GM12891 (cell line): Measurements from ENCODE around the gene PCNT.

ENCODE experiments used
- DNase-seq: peaks from one replicate; pipeline ENCODE4 v3.0.0; 2011; ENCODE audit warnings: low spot score; ENCODE audit not compliant: insufficient read length
- FAIRE-seq: peaks from 2 replicates; lab custom pipeline; 2011; peaks lifted over from hg19 to GRCh38; lab: Jason Lieb, UNC
- PAX5 ChIP-seq: IDR thresholded peaks from 2 replicates; pipeline ENCODE4 v1.6.1; 2011; ENCODE audit warnings: low read length, moderate library complexity, mild to moderate bottlenecking; ENCODE audit not compliant: insufficient read depth, severe bottlenecking
- POLR2A ChIP-seq: IDR thresholded peaks from 2 replicates; pipeline ENCODE4 v1.6.1; 2011; ENCODE audit warnings: low read depth, low read length, control low read depth
- POLR2AphosphoS5 ChIP-seq: IDR thresholded peaks from 2 replicates; pipeline ENCODE4 v1.6.1; 2011; ENCODE audit warnings: low read depth, low read length, control low read depth
- POU2F2 ChIP-seq: IDR thresholded peaks from 2 replicates; pipeline ENCODE4 v1.6.1; 2011; ENCODE audit warnings: low read depth, mild to moderate bottlenecking, control low read depth, low read length, moderate library complexity
- SPI1 ChIP-seq: IDR thresholded peaks from 2 replicates; pipeline ENCODE4 v1.6.1; 2011; ENCODE audit warnings: low read depth, low read length, control low read depth
- TAF1 ChIP-seq: IDR thresholded peaks from 2 replicates; pipeline ENCODE4 v1.6.1; 2011; ENCODE audit warnings: low read depth, low read length, control low read depth

PCNT gene

DNA sequence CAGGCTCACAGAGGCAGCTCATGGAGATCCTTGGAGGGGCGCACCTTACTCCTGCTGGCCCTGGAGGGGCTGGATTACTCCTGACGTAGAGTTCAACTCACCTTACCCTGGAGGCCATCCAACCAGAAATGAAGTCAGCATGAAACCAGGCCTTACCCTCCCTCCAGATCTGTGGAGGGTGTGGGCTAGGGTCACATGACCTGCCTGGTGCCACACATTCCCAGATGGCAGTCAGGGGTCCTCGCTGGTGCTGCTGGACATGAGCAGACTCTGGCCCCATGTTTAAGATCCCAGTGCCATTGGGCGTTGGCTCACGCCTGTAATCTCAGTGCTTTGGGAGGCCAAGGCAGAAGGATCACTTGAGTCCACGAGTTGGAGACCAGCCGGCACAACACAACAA lies 4.8 kb upstream of the PCNT start:
- TF ChIP-seq PAX5 (no peak), POU2F2 (no peak), SPI1 (no peak), POLR2A (no peak), POLR2AphosphoS5 (no peak), TAF1 (no peak)

DNA sequence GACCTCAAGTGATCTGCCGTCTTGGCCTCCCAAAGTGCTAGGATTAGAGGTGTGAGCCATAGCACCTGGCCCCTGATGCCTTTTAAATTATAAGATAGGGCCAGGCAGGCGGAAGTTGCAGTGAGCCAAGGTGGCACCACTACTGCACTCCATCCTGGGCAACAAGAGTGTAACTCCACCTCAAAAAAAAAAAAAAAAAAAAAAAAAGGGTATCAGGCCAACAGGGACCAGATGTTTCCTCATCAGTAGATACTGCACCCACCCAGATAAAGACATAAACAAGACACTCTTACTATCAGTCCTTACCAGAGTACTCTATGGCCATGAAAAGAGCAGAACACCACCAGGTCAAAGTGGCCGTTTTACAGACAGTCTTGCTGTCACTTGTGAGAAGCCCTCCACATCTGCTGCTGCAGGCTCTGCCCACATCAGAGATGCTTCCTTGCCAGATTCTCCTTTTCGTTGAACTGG lies 3.6 kb upstream of the PCNT start:
- DNase-seq (no peak), FAIRE-seq (no peak)
- TF ChIP-seq SPI1 (no peak), POU2F2 (no peak), POLR2A (no peak), POLR2AphosphoS5 (no peak), PAX5 (no peak), TAF1 (no peak)

More for the DNA sequence above, 4.8 kb upstream of the PCNT start:
- DNase-seq (no peak), FAIRE-seq (no peak)

DNA sequence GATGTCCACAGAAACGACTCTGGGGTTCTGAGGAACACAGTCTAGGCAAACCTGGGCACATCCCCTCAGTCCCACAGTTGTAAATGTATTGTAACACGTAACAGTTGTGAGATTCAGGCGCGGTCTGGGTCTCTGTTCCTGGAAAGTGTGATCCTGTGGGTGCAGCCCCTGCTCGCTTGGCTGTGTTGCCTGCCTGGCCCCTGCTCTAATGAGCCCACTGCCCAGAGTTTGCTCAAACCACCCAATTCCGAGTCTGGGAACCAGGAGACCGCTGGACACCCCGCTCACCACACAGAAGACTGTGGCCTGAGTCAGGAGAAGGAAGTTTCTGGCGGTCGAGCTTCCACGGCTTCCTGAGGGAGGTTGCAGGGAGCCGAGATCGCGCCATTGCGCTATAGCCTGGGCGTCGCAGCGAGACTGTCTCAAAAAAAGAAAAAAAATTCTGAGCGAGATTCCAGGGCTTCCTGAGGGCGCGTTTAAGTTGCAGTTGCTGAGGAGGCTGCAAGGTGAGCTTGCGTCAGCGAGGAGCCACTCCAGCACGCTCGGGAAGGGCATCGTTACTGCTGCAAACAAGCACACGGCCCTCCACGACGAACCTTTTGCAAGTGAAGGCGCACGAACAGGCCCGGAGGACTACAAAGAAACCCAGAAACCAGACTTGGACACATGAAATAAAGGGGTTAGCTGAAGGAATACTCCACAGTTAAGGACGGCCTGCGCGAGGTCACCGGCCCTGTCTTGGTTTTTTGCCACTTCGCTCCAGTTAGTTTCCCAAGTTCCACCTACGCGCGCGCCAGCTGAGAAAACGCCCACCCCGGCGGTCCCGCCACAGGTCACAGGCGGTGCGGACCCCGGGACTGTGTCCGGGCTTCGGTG lies 1.4 kb upstream of the PCNT start:
- TF ChIP-seq PAX5 (no peak), POLR2AphosphoS5 (no peak; the same call in 1 of the 2 replicates), POLR2A (no peak), TAF1 (no peak), POU2F2 (no peak), SPI1 (no peak)
- no peak for FAIRE-seq
- no peak for DNase-seq

DNA sequence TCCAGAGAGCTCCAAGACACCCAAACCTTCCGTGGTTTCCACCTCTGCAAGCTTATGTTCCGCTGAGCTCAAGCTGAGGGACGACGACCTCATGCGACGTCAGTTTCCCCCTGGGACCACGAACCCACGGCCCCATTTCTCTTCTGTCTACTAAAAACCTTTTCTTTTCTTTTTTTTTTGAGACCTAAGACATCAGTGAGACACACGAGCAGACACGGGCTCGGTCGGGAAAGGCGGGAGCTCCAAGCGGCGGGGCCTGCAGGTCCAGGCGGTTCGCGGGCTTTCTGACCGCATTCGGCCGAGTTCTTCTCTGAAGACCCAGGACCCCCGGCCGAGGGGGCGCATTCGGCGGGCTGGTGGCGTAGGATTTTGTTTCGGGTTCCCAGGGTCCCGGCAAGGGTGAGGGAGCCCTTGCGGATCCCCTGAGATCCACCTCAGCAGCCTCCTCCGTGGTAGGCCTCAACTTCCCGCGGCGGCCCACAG lies 688 bp upstream of the PCNT start:
- TF ChIP-seq POLR2A (no peak), TAF1 (no peak), POU2F2 (no peak), POLR2AphosphoS5 (no peak), SPI1 (no peak), PAX5 (no peak)
- DNase-seq (no peak), FAIRE-seq (no peak)

DNA sequence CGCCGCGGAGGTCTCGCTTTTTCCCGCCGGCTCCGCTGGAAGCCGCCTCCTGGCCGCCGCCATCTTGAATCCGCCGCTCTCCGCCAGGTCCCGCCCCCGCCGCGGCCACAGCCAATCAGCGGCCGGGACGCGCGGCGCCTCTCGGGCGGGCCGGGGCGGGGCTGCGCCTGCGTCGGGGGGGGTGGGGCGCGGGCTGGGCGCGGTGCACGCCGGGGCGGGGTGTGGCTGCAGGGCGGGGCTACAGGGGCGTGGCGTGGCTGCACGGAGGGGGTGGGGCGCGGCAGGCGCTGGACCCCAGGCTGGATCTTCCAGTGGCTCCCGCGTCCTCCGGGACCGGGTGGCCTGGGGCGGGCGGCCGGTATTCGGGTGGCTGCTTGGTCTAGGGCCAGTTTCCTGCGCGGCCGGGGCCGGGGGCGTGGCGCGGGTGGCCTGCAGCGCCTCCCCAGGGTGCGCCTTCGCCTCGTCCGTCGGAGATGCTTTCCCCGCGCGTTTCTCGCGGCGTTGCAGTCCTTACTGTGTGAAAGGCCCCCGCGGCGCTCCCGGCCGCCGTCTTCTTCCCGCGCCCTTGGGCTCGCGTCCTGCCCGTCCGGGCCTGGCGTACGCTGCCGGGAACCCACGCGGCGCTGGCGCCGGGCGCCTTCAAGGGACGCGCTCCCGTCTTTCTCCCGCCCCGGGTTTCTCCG lies 575 bp downstream of the PCNT start:
- DNase-seq (peak; percentile 86), FAIRE-seq (peak; percentile 87)
- TF ChIP-seq POLR2A = 0 out of 2 replicates have a peak, but pooled peaks have one; percentile 20
- TF ChIP-seq TAF1 = peak; percentile 96
- no peak for TF ChIP-seq POU2F2
- TF ChIP-seq POLR2AphosphoS5 = no peak
- no peak for TF ChIP-seq PAX5
- TF ChIP-seq SPI1 = no peak

DNA sequence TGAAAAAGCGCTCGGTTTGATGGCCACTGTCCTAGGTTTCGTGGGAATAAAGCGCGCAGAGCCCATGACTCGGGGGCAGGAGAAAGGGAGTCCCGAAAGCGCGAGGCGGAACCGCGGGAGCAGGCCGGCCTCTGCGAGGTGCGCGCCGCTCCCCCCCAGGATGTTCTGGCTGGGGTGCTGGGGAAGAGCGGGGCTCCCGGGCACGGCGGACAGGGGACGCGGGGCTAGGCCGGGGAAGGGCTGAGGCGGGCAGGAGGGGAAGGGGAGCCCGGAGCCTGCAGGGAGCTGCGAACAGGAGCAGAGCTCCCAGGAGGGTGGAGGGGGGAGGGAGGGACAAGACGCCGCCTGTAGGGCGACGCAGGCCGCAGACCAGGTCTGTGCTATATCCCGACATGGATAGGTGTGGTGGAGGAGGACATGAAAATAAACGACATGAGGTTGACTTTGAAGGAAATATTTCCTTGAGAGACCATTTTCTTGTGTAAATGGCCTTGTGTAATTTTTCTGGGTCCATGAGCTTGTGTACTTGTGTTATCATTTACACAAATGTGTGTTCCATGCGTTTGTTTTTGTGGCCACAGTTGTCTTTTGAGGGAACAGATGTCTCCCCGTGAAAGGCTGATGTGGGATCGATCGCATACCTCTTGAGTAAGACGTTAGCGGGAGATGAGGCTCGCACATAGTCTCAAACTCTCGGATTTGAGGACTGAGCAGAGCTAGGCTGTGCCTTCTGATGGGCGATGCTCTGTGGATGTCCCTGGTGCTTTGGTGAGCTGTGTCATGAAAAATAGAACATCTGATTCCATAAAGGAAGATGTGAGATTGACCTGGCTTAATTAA lies 1.3 kb downstream of the PCNT start:
- peak; percentile 70 for FAIRE-seq
- peak; percentile 48 for DNase-seq
- TF ChIP-seq POU2F2 (no peak), TAF1 (no peak), POLR2A (no peak), PAX5 (no peak), POLR2AphosphoS5 (no peak), SPI1 (no peak)

DNA sequence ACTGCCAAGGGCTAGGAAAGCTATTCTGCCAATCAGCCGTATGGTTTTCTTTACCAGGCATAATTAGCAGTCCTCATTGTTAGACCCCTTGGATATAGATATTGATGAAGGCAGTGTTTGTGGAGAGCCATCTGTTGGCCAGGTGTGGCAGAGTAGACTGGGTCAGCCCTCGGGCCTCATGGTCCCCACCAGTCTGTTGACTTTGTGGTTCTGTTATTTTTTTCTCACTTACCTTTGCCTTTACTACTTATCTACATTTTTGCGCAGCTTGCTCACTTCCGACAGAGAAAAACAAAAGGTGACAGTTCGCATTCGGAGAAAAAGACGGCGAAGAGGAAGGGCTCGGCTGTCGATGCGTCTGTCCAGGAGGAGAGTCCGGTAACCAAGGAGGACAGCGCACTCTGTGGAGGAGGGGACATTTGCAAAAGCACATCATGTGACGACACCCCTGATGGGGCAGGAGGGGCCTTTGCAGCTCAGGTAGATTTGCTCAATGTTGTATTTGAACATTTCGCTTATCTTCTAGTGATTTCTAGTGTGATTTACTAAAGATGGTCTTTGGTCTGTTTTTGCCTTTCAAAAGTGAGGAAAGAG lies 2.3 kb downstream of the PCNT start:
- FAIRE-seq = no peak
- no peak for DNase-seq

DNA sequence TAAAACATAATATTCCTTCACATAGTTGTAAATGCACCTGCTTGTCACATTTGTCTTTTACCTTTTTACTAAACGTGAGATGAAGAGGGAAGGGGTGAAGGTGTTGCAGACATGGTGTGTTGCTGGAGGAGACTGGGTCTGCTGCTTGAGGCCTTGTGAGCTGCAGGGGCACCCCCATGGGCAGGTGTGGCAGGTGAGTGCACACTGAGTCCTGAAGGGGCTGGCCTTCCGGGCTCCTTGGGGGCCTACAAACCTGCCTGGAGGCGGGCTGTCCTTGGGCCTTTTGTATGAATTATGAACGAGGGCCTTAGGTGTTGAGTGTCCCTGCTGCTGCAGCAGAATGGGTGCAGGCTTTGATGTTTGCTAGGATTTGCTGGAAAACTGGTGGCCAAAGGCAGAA lies 3.8 kb downstream of the PCNT start:
- DNase-seq = no peak
- FAIRE-seq = no peak
- TF ChIP-seq POU2F2 (no peak), POLR2AphosphoS5 (no peak), PAX5 (no peak), TAF1 (no peak), SPI1 (no peak), POLR2A (no peak)

More for the DNA sequence above, 2.3 kb downstream of the PCNT start:
- no peak for TF ChIP-seq SPI1
